Astrocyte of the cerebellum (primary cell): ENCODE data around the gene TCERG1L.

Experiments used
- DNase-seq: peaks from one replicate; pipeline ENCODE4 v3.0.0-alpha.2; 2011; ENCODE audit warnings: low read depth
- H3K4me3 ChIP-seq: 2 replicates; pipeline ENCODE4 v1.5.1; 2011; ENCODE audit warnings: mild to moderate bottlenecking, low read depth, low read length, moderate library complexity
- in situ Hi-C: cut with HindIII; loops from 2 replicates; pipeline ENCODE4 v1.10.0; 2017; ENCODE audit warnings: low sequenced_read_pairs
- TF ChIP-seq, protein P1 (sequence below): IDR thresholded peaks from 2 replicates; pipeline ENCODE4 v1.5.1; 2012; ENCODE audit warnings: low read length, low read depth, moderate library complexity, mild to moderate bottlenecking; ENCODE audit errors: missing control alignments

TCERG1L gene

DNA sequence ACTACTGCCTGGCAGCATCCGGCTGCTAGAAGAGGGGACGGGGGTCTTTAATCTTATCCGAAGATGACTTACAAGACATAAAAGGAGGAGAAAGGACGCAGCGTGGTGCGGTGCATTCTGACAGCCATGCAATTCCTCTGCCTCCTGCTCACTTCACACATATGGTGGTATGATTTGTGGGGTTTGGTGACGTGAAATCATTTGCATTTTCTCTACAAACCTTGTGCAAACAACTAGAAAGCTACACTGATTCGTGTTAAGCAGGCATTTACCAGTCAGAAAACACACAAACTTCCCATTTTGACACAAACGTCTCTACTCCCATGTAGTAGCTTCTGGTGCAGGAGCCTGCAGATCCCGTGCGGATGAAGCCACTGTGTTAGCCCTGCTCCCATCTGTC lies 6.8 kb upstream of the TCERG1L start:
- no peak for DNase-seq
- in situ Hi-C loops, result no loop called here
- H3K4me3 ChIP-seq, result no peak overlapping the region
- TF ChIP-seq, protein P1, sequence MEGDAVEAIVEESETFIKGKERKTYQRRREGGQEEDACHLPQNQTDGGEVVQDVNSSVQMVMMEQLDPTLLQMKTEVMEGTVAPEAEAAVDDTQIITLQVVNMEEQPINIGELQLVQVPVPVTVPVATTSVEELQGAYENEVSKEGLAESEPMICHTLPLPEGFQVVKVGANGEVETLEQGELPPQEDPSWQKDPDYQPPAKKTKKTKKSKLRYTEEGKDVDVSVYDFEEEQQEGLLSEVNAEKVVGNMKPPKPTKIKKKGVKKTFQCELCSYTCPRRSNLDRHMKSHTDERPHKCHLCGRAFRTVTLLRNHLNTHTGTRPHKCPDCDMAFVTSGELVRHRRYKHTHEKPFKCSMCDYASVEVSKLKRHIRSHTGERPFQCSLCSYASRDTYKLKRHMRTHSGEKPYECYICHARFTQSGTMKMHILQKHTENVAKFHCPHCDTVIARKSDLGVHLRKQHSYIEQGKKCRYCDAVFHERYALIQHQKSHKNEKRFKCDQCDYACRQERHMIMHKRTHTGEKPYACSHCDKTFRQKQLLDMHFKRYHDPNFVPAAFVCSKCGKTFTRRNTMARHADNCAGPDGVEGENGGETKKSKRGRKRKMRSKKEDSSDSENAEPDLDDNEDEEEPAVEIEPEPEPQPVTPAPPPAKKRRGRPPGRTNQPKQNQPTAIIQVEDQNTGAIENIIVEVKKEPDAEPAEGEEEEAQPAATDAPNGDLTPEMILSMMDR, result no peak

DNA sequence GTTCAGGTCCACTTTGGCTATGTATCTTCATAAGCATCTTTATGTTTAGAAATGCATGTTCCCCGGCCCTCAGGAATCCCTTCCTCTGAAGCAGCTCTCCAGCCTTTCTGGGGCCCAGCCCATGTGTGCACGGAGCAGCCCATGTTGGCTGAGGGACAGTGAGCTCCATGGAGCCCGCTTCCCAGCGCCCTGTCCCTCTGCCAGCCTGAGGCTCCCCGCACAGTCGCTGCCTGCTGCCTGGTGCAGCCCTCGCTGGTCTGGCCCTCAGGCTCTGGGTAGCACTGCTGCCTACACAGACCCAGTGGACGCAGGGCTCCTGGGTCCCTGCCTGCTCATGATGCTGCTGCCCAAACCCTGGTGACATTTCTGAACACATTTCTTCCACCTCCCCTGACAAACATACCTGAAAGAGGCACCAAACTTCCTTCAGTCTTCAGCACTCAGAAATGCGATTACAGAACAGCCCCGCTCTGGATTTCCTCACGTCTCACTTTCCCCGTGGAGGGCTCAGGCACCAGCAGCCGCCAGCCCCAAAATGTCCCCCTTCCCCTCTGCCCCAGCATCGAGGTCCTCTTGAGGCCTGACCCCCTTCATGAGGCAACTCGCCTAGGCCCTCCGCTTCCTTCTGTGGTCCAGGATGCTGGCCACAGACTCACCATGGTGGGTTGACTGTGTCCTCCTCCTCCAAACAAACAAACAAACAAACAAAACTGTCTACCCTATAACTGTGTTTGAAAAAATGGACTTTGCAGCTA lies 5.0 kb upstream of the TCERG1L start:
- no peak overlapping the region for H3K4me3 ChIP-seq
- in situ Hi-C loops, result no loop called here
- TF ChIP-seq, protein P1, result no peak
- DNase-seq, result no peak

- no peak for DNase-seq
- in situ Hi-C loops, result no loop called here
- TF ChIP-seq, protein P1, result no peak
Observed at GRCh38 chr10:131315344-131315743, 3.8 kb upstream of the TCERG1L start.

GRCh38 chr10:131314799-131315198 lies 3.3 kb upstream of the TCERG1L start:
- no peak overlapping the region for H3K4me3 ChIP-seq
- DNase-seq, result no peak
- in situ Hi-C loops, result no loop called here
- TF ChIP-seq, protein P1, result no peak

More at GRCh38 chr10:131315344-131315743, 3.8 kb upstream of the TCERG1L start:
- no peak overlapping the region for H3K4me3 ChIP-seq

GRCh38 chr10:131314148-131314547 lies 2.6 kb upstream of the TCERG1L start:
- in situ Hi-C loops, result no loop called here
- no peak for DNase-seq
- no peak overlapping the region for H3K4me3 ChIP-seq
- TF ChIP-seq, protein P1, result no peak

- no peak overlapping the region for H3K4me3 ChIP-seq
- TF ChIP-seq, protein P1, result no peak
- no peak for DNase-seq
- in situ Hi-C loops, result no loop called here
Observed at GRCh38 chr10:131313377-131313776, 1.9 kb upstream of the TCERG1L start.
